SK-N-SH (cell line): Measurements from ENCODE around the gene ST7. TPM values are rescaled to one million over a fixed set of nuclear protein-coding genes. Genes with fewer than 3 reads are reported as not detected.

Source experiments
- CTCF ChIA-PET: fragments of 300-600, 350-600 bp; formaldehyde crosslinking; extraction: SDS; loops from one replicate; lab custom pipeline; 2021; lab: Yijun Ruan, JAX
- POLR2A ChIA-PET: fragments of 350-600 bp; sonication (Branson Sonifier 250); formaldehyde crosslinking; extraction: SDS; loops from one replicate; lab custom pipeline; 2020; ENCODE audit warnings: antibody characterized with exemption, inconsistent platforms; lab: Yijun Ruan, JAX
- DNase-seq: peaks from one replicate; pipeline ENCODE4 v3.0.0; 2012
- H2AFZ ChIP-seq: fragments of 200-600 bp; sonication (generic); 2 replicates; pipeline ENCODE4 v1.8.1; 2016; ENCODE audit warnings: antibody characterized with exemption, mild to moderate bottlenecking, low read depth
- H3F3A ChIP-seq: fragments of 200-600 bp; sonication (generic); replicated peaks from 2 replicates; pipeline ENCODE3; 2016; ENCODE audit warnings: antibody characterized with exemption, mild to moderate bottlenecking; ENCODE audit not compliant: insufficient read depth
- H3K27ac ChIP-seq, 2 experiments: fragments of 200-500 bp in 1 of 2; fragments of 200-600 bp in 1 of 2; sonication (Bioruptor generic) in 1 of 2; sonication (generic), shearing (Covaris generic) in 1 of 2; 2 replicates each; pipeline versions ENCODE4 v1.5.1 to v1.6.1; 2014 to 2016; ENCODE audit warnings: low read depth in 2 of 2, inconsistent platforms in 1 of 2, low read length in 1 of 2, mild to moderate bottlenecking in 1 of 2, mixed read lengths in 1 of 2
- H3K27me3 ChIP-seq: fragments of 200-600 bp; sonication (generic), shearing (Covaris generic); 2 replicates; pipeline ENCODE4 v1.6.1; 2016; ENCODE audit warnings: mixed run types; ENCODE audit not compliant: insufficient read depth
- H3K36me3 ChIP-seq, 2 experiments: fragments of 200-500 bp in 1 of 2; fragments of 200-600 bp in 1 of 2; sonication (Bioruptor generic) in 1 of 2; sonication (generic) in 1 of 2; replicated peaks in 1 of 2; 2 replicates each; pipeline versions ENCODE3 to v1.5.1; 2014 to 2016; ENCODE audit warnings: low read length in 1 of 2, mild to moderate bottlenecking in 1 of 2; ENCODE audit not compliant: insufficient read depth in 2 of 2, control insufficient read depth in 1 of 2
- H3K4me1 ChIP-seq, 2 experiments: fragments of 200-500 bp in 1 of 2; fragments of 200-600 bp in 1 of 2; sonication (Bioruptor generic) in 1 of 2; sonication (generic), shearing (Covaris generic) in 1 of 2; 2 replicates each; pipeline versions ENCODE4 v1.5.1 to v1.6.1; 2014 to 2016; ENCODE audit warnings: low read depth in 1 of 2, low read length in 1 of 2, mixed run types in 1 of 2; ENCODE audit not compliant: insufficient read depth in 2 of 2, control insufficient read depth in 1 of 2
- H3K4me2 ChIP-seq: fragments of 200-600 bp; sonication (generic), shearing (Covaris generic); 2 replicates; pipeline ENCODE4 v1.6.1; 2017; ENCODE audit warnings: mixed run types
- H3K4me3 ChIP-seq, 2 experiments: fragments of 200-500 bp in 1 of 2; fragments of 200-600 bp in 1 of 2; sonication (Bioruptor generic) in 1 of 2; sonication (generic), shearing (Covaris generic) in 1 of 2; 2 replicates each; pipeline versions ENCODE4 v1.5.1 to v1.8.1; 2014 to 2016; ENCODE audit warnings: low read depth in 2 of 2, inconsistent platforms in 1 of 2, low read length in 1 of 2, mild to moderate bottlenecking in 1 of 2, mixed read lengths in 1 of 2, moderate library complexity in 1 of 2
- H3K79me2 ChIP-seq: fragments of 200-600 bp; sonication (generic); 2 replicates; pipeline ENCODE4 v1.8.1; 2017; ENCODE audit warnings: mild to moderate bottlenecking; ENCODE audit not compliant: insufficient read depth
- H3K9ac ChIP-seq: fragments of 200-600 bp; sonication (generic); 2 replicates; pipeline ENCODE4 v1.6.1; 2017; ENCODE audit warnings: mixed run types
- H3K9me2 ChIP-seq: fragments of 200-600 bp; sonication (generic); 2 replicates; pipeline ENCODE4 v1.6.1; 2017; ENCODE audit warnings: mixed run types
- H3K9me3 ChIP-seq: fragments of 200-600 bp; sonication (generic); 2 replicates; pipeline ENCODE4 v1.6.1; 2017; ENCODE audit warnings: mixed run types, mild to moderate bottlenecking, moderate library complexity
- H4K20me1 ChIP-seq: fragments of 200-600 bp; sonication (generic); 2 replicates; pipeline ENCODE4 v1.6.1; 2017; ENCODE audit warnings: mild to moderate bottlenecking, mixed run types; ENCODE audit not compliant: insufficient read depth
- EZH2phosphoT487 ChIP-seq: fragments of 200-600 bp; sonication (generic); IDR thresholded peaks from 2 replicates; pipeline ENCODE4 v1.6.1; 2017; ENCODE audit warnings: low read depth, mixed run types, mild to moderate bottlenecking, antibody characterized with exemption, moderate library complexity, borderline replicate concordance
- FOSL2 ChIP-seq: IDR thresholded peaks from 2 replicates; pipeline ENCODE4 v1.4.0; 2012; ENCODE audit warnings: low read depth, mild to moderate bottlenecking, moderate library complexity, borderline replicate concordance
- FOXJ3 ChIP-seq: sonication (generic); formaldehyde crosslinking; IDR thresholded peaks from 2 replicates; pipeline ENCODE4 v1.5.1; 2020; ENCODE audit warnings: mild to moderate bottlenecking, missing genetic modification reagents
- GABPA ChIP-seq: IDR thresholded peaks from 2 replicates; pipeline ENCODE4 v1.4.0; 2012; ENCODE audit warnings: low read depth, mild to moderate bottlenecking
- GATA2 ChIP-seq: sonication (generic); formaldehyde crosslinking; IDR thresholded peaks from 2 replicates; pipeline ENCODE4 v1.5.0; 2020; ENCODE audit warnings: mild to moderate bottlenecking, missing genetic modification reagents
- RCOR1 ChIP-seq: fragments of 150-350 bp; IDR thresholded peaks from 2 replicates; pipeline ENCODE4 v1.6.1; 2017; ENCODE audit warnings: antibody characterized with exemption, low read length
- RXRA ChIP-seq: IDR thresholded peaks from 2 replicates; pipeline ENCODE4 v1.4.0; 2012; ENCODE audit warnings: low read depth, mild to moderate bottlenecking, borderline replicate concordance
- SIN3A ChIP-seq: IDR thresholded peaks from 2 replicates; pipeline ENCODE4 v1.6.1; 2012; ENCODE audit warnings: low read depth, mild to moderate bottlenecking, low read length, moderate library complexity, borderline replicate concordance
- SMC3 ChIP-seq: IDR thresholded peaks from 2 replicates; pipeline ENCODE4 v1.6.1; 2012; ENCODE audit warnings: low read depth, low read length, improper control_type of control experiment
- YY1 ChIP-seq: IDR thresholded peaks from 2 replicates; pipeline ENCODE4 v1.4.0; 2012; ENCODE audit warnings: low read depth, mild to moderate bottlenecking
- WGBS: methylation state at CpG from one replicate; pipeline ENCODE4 v1.1.6; 2017; ENCODE audit warnings: low lambda C conversion rate; 5-methylcytosine and 5-hydroxymethylcytosine counted together
- polyA plus RNA-seq, 3 experiments: library from polyadenylated mRNA; depleted of rRNA; stranded (reverse); fragments of >200 nt; gene quantifications; 2 replicates each; pipeline ENCODE4 v1.2.3, GENCODE V29; 2012
- TF ChIP-seq, protein P1 (sequence below): IDR thresholded peaks from 2 replicates; pipeline ENCODE4 v1.6.1; 2012; ENCODE audit warnings: mild to moderate bottlenecking, low read depth, low read length, moderate library complexity
- TF ChIP-seq, protein P2 (sequence below): fragments of 150-350 bp; IDR thresholded peaks from 2 replicates; pipeline ENCODE4 v1.6.1; 2016; ENCODE audit warnings: mild to moderate bottlenecking, low read depth, low read length
- TF ChIP-seq, protein P3 (sequence below): IDR thresholded peaks from 2 replicates; pipeline ENCODE4; 2012

Gene ST7
- polyA plus RNA-seq, 1 of the 3 experiments (the other 2 are of a cell fraction), result 23.5 TPM

DNA sequence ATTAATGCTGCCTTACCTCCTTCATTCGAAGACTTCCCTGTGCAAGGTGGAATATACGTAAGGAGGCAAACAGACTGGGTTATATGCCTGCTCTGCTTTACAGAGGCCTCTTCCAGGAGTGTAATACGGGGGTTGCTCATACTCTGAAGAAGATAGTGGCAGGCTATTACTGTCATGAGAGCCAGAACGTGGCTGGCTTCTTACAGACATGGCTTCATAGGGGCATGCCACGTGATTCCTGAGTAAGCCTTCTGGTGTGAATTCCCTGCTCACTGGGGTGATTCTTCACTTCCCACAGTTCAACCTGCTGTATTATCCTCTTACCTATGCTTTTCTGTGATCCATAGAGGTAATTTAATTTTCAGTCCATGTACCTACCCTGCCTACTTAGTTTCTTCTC is 141.8 kb downstream of the ST7 start:
- H3K27ac ChIP-seq, result no peak overlapping the region
- DNase-seq, result no peak
- WGBS, result 94% methylated on average over 5 of the region's 5 CpGs
- H3K4me1 ChIP-seq, result peaks cover 4 to 20% of the 10 kb centered on the region in 2 experiments; a peak in 3 of 4 replicates
- no peak overlapping the region for H3K4me2 ChIP-seq
- no peak overlapping the region for H2AFZ ChIP-seq
- TF ChIP-seq, protein P1, sequence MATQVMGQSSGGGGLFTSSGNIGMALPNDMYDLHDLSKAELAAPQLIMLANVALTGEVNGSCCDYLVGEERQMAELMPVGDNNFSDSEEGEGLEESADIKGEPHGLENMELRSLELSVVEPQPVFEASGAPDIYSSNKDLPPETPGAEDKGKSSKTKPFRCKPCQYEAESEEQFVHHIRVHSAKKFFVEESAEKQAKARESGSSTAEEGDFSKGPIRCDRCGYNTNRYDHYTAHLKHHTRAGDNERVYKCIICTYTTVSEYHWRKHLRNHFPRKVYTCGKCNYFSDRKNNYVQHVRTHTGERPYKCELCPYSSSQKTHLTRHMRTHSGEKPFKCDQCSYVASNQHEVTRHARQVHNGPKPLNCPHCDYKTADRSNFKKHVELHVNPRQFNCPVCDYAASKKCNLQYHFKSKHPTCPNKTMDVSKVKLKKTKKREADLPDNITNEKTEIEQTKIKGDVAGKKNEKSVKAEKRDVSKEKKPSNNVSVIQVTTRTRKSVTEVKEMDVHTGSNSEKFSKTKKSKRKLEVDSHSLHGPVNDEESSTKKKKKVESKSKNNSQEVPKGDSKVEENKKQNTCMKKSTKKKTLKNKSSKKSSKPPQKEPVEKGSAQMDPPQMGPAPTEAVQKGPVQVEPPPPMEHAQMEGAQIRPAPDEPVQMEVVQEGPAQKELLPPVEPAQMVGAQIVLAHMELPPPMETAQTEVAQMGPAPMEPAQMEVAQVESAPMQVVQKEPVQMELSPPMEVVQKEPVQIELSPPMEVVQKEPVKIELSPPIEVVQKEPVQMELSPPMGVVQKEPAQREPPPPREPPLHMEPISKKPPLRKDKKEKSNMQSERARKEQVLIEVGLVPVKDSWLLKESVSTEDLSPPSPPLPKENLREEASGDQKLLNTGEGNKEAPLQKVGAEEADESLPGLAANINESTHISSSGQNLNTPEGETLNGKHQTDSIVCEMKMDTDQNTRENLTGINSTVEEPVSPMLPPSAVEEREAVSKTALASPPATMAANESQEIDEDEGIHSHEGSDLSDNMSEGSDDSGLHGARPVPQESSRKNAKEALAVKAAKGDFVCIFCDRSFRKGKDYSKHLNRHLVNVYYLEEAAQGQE, result no peak
- TF ChIP-seq YY1, result no peak
- TF ChIP-seq FOXJ3, result no peak
- no peak for TF ChIP-seq SMC3
- TF ChIP-seq GABPA, result no peak
- no peak for TF ChIP-seq GATA2 (CRISPR knock-in tag)
- TF ChIP-seq FOSL2, result no peak
- TF ChIP-seq EZH2phosphoT487, result no peak
- TF ChIP-seq, protein P2, sequence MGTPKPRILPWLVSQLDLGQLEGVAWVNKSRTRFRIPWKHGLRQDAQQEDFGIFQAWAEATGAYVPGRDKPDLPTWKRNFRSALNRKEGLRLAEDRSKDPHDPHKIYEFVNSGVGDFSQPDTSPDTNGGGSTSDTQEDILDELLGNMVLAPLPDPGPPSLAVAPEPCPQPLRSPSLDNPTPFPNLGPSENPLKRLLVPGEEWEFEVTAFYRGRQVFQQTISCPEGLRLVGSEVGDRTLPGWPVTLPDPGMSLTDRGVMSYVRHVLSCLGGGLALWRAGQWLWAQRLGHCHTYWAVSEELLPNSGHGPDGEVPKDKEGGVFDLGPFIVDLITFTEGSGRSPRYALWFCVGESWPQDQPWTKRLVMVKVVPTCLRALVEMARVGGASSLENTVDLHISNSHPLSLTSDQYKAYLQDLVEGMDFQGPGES, result no peak
- no peak for TF ChIP-seq SIN3A
- TF ChIP-seq, all 33 proteins: peak for 0
- Histone ChIP-seq H3K79me2 (peaks cover 3% of the 10 kb centered on the region; the same call in 1 of the 2 replicates), H3F3A (peaks cover 19% of the 10 kb centered on the region), H3K9me3 (no peaks in the 10 kb centered on the region), H3K36me3 (no peaks in the 10 kb centered on the region), H4K20me1 (no peaks in the 10 kb centered on the region), H3K4me3 (no peak overlapping the region), H3K27me3 (no peaks in the 10 kb centered on the region), H3K9me2 (no peaks in the 10 kb centered on the region), H3K9ac (no peak overlapping the region)
- POLR2A ChIA-PET, result no interaction called here
- CTCF ChIA-PET, result no interaction called here

DNA sequence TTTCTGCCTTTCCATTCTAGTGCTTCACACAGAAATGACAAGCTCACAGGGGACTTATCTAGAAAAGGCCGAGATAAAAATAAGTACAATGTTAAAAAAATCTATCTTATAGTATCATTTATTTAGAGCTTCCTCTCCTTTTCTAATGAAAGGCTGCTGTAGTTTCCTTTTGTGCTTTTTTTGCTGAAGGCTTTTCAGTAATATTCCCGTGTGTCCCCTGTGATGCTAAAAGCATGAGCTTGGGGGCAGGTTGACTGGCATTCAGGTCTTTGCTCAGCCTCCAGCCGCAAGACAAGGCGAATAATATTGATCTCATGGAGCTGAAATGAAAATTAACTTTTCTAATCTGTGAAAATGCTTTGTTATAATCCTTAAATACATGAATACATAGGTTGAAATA is 143.0 kb downstream of the ST7 start:
- H3K9me3 ChIP-seq, result no peaks in the 10 kb centered on the region
- peaks cover 19% of the 10 kb centered on the region for H3F3A ChIP-seq
- peaks cover 4 to 14% of the 10 kb centered on the region in 2 experiments; a peak in 3 of 4 replicates for H3K4me1 ChIP-seq
- TF ChIP-seq SMC3 (no peak), GABPA (no peak), RXRA (no peak), SIN3A (no peak), RCOR1 (no peak), GATA2 (CRISPR knock-in tag) (no peak)
- TF ChIP-seq, protein P3, sequence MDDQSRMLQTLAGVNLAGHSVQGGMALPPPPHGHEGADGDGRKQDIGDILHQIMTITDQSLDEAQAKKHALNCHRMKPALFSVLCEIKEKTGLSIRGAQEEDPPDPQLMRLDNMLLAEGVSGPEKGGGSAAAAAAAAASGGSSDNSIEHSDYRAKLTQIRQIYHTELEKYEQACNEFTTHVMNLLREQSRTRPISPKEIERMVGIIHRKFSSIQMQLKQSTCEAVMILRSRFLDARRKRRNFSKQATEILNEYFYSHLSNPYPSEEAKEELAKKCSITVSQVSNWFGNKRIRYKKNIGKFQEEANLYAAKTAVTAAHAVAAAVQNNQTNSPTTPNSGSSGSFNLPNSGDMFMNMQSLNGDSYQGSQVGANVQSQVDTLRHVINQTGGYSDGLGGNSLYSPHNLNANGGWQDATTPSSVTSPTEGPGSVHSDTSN, result no peak
- 95% methylated on average over 4 of the region's 4 CpGs for WGBS
- no peaks in the 10 kb centered on the region for H3K27me3 ChIP-seq
- H3K9ac ChIP-seq, result no peak overlapping the region
- H3K79me2 ChIP-seq, result peaks cover 6% of the 10 kb centered on the region
- H3K4me3 ChIP-seq, result no peak overlapping the region
- H3K4me2 ChIP-seq, result no peak overlapping the region
- CTCF ChIA-PET, result interaction anchor here (0.7 to 1.4 kb wide), 8 partner anchors 10 to 108 kb away, joined by 3 to 5 read pairs (median 3); no protein-coding TSS in a partner anchor
- no peaks in the 10 kb centered on the region for H3K9me2 ChIP-seq
- peak overlapping the region; percentile 37 to 44; a peak in 3 of 4 replicates for H3K27ac ChIP-seq
- DNase-seq, result no peak
- POLR2A ChIA-PET, result no interaction called here
- H3K36me3 ChIP-seq, result no peaks in the 10 kb centered on the region
- no peak overlapping the region for H2AFZ ChIP-seq
- no peaks in the 10 kb centered on the region for H4K20me1 ChIP-seq
